ENCODE data around the gene CPA5. TPM values are rescaled to one million over a fixed set of nuclear protein-coding genes. Genes with fewer than 3 reads are reported as not detected.
A peak's percentile ranks its signal among the peaks of the same experiment; 100 is the strongest.

Gene CPA5
- total RNA-seq, 1 donor from 2014 or later = not detected

DNA sequence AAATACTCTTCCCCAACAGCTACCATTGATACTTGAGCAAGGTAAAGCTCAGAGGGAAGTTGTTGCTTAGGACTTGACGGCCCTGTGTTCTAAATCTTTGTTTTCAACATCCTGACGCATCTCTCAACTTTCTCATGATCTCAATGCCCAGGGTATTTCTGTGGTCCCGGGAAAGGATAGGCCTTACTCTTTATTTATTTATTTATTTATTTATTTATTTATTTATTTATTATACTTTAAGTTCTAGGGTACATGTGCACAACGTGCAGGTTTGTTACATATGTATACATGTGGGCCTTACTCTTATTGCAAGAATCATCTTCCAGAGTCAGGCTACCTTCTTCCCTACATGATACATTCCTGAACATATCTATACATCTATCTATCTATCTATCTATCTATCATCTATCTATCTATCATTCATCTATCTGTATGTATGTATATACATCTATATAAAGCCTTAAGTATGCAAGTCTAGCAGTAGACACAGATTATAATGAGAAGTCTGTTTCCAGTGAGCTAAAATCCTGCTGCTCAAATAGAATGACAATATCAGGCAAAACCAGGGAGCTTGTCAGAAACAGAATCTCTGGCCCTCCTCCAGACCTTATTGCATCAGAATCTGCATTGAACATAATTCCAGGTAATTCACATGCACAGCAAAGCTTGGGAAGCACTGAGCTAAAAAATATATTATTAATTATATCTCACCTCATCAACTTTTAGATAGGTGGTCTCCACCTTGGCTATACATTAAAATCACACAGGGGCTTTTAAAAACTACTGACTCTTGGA, 12.2 kb upstream of the CPA5 start:
- DNase-seq (ENCODE audit: low read depth) = no peak

DNA sequence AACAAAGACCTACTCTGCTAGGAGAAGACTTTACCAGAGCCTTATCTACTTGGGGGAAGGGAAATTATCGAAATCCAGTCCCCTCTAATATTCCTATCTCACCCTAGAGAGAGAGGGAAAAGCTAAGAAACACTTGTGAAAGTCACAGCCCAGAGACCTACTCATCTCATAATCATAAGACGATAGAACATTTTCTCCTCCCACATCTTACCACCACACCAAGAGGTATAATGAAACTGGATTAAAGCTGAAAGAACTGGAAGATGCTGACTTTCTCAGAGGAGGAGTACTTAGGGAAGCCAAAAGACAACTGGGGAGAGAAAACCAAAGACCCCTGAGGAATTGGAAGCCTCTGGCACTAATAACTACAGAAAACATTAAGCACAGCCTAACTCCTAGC, 10.8 kb upstream of the CPA5 start:
- no peak for DNase-seq (ENCODE audit: low read depth)

DNA sequence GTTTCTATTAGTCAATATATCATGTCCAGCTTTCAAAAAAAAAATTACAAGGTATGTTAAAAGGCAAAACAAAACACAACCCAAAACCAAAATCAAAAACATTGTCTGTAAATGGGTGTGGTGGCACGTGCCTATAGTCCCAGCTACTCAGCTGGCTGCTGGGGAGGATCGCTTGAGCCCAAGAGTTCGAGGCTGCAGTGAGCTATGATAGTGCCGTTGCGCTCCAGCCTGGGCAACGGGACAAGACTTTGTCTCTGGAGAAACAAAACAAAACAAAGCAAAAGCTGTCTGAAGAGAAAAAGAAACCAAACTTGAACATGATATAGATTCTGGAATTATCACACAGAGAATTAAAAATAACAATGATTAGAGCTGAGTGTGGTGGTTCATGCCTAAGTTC, 10.3 kb upstream of the CPA5 start:
- no peak for DNase-seq (ENCODE audit: low read depth)

DNA sequence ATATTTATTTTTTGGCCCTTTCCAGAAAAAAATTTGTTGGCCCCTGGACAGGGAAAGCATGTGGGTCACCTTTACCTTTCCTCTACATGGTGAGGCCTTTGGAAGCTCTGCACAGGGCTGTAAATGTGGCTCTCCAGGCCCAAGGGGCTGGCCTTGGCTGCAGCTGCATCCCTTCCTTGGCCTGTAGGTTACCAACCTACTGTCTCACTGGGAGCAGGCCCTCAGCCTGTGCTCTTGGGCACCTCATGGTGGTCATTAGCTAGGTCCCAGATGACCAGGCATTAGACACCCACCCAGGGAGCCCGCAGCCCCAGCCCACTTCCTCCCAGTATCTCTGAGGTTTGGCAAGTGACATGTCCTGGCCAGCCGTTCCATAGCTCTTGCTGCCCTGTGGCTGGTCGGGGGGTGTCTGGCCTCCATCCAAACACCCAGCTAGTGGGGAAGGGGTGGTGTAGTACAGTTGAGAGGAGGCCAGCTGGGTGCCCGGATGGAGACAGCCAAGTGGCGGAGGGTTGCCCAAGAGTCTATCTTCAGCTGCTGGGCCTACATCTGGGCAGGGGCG, 7.1 kb upstream of the CPA5 start:
- DNase-seq (ENCODE audit: low read depth) = no peak

DNA sequence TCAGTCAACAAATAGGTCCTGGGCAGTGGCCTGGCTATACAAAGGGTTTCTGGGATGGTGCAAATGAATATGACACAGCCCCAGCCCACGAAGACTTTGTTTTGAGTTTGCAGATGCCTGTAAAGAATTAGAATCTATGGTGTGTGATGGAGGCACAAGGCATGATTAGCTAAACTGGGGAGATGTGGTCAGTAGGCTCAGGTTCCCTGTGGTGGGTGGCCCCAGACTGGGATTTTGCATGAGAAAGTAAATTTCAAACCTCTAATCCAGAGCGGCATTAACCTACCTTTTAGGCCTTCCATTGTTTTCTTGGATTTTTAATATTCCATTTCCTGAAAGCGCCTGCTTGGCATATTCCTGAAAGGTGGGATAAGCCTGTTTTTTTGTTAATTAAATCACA, 6.4 kb upstream of the CPA5 start:
- no peak for DNase-seq (ENCODE audit: low read depth)

DNA sequence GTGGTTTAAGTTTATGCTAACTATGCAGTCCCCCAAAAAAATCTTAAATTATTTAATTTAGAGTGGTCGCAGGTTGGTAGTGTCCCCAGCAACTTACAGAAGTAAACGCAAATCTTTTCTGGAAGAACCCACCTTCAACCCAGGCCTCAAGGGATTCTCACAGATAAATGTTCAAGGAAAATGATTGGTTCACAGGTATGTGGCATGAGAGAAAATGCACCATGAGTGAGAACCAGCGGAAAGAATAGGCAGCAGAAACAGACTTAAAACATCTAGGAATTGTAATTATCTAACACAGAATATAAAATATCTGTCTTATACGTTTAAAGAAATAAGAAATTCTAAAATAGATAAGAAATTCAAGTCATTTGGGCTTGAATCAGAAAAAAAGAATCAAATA, 2.7 kb upstream of the CPA5 start:
- no peak for DNase-seq (ENCODE audit: low read depth)

DNA sequence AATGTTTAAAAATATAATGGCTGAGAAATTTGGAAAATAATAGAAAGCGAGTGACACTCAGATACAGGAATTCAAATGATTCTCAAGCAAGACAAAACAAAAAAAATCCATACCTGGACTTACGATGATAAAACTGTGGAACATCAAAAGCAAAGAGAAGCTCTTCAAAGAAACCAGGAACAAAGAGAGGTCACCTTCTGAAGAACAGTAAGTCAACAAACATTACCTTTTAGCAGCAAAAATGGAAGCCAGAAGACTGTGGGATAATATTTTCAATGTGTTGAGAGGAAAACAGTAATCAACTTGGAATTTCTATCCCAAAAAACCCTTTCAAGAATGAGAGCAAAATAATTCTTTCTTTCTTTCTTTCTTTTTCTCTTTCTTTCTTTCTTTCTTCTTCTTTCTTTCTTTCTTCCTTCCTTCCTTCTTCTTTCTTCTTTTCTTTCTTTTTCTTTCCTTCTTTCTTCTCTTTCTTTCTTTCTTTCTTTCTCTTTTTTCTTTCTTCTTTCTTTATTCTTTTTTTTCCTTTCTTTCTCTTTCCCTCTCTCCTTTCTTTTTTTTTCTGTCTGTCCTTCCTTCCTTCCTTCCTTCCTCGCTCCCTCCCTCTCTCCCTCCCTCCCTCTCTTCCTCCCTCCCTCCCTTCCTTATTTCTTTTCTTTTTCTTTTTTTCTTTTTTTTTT, 1.8 kb upstream of the CPA5 start:
- no peak for DNase-seq (ENCODE audit: low read depth)

DNA sequence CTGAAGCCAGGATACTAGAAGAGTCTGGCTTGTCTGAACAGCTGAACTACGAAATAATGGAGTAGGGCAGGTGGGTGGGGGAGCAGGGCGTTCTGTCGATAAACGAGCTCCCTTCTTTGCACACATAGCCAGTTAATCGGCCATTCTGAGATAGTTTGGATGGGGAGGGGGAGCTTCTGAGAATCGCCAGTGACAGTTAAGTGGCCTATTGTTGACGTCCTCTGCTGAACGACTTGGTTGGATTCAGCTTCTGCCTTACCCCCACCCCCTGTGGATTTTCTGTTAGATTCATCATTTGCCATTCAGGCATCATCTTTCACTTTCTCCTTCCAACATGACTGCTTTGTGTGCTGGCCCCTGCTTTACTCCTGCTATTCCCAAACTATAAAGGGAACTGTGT, 520 bp downstream of the CPA5 start:
- DNase-seq (ENCODE audit: low read depth) = no peak

DNA sequence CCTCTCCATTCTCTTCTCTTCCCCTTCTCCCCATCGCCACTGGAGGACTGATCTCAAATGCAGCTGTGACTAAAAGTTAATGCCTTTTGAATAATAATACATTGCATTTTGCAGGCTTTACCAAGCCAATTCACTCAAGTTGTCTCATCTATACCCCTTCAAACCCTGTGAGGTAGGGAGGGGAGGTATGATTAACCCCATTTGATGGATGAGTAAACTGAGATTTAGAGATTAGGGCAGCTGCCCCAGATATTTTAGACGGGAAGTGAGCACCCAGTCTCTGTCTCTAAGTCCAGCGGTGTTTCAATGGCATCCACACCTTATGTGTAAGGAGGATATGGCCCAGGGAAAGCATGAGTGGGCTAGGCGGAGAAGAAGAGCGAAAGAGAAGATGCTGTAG, 1.1 kb downstream of the CPA5 start:
- DNase-seq (ENCODE audit: low read depth) = no peak

DNA sequence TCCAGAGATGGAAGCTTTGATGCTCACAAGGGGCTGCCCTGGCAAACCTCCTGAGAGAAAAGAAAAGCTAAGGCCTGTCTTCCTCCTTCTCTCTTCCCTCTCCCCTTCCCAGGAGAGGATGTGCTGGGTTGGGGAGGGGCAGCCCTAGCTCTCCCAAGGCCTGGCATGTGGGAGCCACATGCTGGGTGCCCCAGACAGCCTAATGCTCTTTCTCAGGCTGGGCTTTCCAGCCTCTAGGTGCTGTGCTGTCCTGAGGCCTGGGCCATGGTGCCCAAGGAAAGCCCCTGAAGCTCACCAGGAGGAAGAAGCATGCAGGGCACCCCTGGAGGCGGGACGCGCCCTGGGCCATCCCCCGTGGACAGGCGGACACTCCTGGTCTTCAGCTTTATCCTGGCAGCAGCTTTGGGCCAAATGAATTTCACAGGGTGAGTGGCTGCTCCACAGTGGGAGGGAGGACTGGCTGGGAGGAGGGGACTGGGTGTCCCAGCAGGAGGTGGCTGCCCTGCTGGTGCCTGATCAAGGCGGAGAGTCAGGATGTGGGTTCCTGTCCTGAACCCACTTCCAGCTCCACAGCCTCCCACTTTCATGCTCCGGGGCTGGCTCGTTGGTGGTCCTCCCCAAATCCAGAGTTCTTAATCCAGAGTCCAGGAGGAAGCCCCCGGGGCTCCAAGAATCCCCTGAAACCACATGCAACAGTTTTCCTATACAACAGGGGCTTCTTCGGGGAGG, 1.7 kb downstream of the CPA5 start:
- DNase-seq (ENCODE audit: low read depth) = no peak

DNA sequence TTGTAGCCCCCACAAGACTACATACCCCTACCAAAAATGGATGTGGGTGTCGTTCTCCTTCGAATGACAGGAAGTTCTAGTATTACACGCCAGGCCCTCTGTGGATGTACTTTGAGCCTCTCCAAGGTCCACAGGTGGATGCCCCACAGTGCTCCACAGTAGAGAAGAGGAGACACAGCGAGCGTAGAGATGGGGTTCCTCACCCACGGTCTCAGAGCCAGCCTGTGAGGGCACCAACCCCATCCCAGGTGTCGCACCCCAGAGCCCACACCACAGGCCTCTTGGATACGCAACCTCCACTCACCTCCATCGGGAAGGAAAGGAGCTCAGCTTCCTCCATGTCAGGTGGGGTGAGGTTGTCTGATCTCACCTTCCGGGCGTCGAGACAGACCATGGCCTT, 2.3 kb downstream of the CPA5 start:
- no peak for DNase-seq (ENCODE audit: low read depth)

DNA sequence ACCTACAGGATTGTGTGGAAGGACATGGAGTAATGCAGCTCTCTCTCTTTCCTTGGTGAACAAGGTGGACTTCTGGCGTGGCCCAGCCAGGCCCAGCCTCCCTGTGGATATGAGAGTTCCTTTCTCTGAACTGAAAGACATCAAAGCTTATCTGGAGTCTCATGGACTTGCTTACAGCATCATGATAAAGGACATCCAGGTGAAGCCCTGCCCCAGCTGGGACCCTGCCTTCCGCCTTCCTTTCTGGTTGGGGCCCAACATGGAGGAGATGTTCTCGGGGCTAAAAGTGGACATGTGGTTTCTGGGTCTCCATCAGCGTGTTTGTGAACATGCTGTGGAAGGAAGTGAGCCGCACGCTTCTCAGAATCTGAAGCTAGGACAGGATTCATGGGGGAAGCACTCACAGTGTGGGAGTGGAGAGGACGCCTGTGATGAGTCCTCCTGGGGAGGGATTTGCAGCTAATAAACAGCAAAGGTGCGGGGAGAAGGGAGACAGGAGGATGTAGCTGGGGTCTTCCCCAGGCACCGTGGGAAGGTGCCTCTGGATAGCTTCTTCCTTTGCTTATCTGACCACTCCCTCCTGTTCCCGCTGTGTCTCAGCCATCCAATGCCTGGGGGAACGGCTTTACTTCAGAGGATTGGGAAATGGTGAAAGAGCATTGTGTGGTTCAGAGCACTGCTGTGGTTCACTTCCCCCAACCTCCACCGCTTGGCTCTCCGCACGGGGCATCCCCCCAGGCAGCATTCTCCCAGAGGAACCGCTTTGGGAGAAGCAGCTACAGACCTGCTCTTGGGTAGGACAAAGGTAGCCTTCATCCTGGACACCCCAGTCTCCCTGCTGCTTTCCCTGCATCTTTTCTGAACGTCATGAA, 5.5 kb downstream of the CPA5 start:
- DNase-seq (ENCODE audit: low read depth) = peak; percentile 85

DNA sequence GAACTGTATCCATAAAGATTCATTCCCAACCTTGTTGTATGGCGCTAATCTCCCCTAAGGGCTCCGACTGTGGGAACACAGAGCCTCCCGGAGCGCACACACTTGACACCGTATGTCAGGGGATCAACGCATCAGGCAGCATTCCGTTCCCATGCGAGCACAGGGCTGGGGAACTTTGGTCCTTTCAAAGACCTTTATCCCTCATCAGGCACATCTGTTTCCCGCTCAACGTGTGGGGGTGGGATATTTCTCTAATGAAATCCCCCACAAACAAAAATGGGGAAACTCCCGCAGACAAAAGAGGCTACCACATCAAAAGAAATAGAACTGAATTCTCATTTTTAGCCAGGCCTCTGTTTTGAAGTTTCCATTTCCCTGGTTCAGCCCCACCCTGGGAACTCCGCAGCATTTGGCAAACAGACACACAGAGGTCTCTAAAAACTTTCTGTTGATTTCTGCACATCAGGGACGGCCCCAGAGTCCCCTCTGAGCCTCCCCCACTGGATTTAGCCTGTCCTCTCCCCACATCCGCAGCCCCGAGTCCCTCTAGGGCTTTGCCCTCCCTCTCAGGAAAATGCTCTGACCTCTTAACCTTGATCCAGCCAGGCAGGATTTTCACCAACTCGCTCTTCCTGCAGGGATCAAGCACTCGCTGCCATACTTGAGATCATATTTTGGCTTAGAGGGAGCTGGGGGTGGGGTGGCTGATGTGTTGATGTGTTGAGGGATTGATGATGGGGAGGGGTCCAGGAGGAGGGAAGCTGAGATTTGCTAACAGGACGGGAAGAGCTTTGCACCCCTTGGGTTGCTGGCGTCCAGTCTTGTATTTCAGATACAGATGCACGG, 6.6 kb downstream of the CPA5 start:
- no peak for DNase-seq (ENCODE audit: low read depth)

DNA sequence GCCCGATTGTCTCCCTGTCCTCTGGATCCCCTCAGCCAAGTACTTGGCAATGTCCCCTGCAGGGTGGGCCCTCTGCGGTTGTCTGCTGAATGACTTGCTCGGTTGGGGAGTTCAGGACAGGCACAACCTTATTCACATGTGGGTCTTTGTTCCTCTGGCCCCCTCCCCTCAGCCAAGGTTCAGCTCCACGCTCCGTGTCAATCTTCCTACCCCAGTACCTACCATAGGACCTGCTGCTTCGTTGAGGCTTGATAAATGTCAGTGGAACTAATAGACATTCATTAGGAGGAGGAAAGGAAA, 7.1 kb downstream of the CPA5 start:
- no peak for DNase-seq (ENCODE audit: low read depth)

DNA sequence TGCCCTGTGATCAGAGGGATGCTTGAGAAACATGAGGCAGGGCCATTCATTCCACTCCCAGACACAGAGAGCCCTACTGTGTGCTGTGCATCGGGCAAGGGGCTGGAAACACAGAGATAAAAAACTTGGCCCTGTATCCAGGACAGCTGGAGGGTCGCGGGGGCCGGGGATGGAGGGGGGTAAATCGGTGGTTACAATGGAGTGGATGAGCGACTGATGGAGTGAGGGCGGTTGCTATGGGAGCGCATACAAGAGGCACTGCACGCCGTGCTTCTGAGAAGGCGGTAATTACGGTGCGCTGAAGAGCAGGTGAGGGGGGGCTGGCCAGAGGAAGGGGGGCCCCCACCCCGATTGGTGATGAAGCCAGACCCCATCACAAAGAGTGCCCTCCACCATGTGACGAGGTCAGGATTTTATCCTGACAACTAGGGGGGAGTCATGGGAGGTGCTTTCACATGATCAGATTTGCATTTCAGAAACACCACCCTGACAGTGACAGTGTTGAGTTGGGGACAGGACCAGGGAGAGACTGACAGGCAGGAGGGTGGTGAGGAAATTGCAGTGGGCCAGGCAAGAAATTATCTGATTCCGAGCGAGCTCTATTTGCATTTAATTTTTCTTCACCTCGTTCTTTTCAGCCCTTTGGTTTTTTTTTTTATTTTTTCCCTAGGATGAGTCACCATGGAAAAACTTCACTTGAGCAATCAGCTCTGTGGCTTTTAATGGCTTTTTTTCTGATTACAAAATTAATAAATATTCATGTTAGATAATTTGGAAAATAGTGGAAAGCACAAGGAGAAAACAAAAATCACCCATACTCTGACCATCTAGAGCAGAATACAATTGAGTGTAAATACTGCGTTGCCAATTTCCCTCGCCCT, 7.8 kb downstream of the CPA5 start:
- peak; percentile 79 for DNase-seq (ENCODE audit: low read depth)

DNA sequence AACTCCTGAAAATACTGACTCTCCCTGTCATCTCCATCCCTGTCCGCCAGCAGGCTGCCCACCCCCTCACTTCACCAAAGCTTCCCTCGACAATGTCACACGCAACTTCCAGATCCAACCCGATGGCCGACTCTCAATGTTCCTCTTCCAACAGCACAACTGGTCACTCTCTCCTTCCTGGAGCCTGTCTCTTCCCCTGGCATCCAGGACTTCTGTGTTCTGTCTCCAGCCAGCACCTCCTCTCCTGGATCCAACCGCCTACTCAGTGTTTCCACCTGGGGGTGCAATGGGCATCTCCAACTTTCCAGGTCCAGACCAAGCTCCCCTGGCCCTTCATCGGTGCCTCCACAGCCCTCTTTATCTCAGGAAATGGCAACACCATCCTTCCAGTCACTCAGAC, 8.6 kb downstream of the CPA5 start:
- no peak for DNase-seq (ENCODE audit: low read depth)

DNA sequence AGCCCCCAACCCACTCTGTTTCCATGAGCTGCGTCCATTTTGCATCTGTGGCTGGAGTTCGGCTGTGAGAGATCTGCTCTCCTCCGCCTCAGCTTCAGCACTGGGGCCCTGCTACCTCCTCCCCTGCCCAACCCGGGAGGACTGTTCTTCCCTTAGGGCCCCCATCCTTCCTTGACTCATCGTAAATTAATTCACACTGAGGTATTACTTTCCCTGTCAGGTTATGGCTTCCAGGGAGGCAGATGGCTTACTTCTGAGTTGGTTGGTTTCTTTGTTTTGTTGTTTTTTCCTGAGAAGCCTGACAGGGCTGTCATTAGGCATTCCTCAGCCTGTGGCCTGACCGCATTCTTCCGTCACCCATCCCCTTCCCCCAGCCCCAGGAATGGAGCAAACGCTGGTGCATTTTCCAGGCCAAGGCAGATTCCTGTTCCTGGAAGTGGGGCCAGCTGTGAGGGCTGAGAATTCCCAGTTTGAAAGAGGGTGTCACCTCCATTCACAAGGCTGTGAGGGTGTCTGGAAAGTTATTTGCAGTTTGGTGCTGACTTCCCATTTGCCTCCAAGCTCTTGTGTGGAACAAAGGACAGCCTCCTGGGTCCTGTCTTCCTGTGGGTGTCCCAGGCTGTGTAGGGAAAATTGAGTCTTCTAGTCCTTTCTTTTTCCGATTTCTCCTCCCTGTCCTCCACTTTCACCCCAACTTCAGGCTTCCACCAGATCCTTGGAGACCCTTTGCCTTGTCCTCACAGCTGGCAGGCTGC, 11.7 kb downstream of the CPA5 start:
- DNase-seq (ENCODE audit: low read depth) = peak; percentile 99

DNA sequence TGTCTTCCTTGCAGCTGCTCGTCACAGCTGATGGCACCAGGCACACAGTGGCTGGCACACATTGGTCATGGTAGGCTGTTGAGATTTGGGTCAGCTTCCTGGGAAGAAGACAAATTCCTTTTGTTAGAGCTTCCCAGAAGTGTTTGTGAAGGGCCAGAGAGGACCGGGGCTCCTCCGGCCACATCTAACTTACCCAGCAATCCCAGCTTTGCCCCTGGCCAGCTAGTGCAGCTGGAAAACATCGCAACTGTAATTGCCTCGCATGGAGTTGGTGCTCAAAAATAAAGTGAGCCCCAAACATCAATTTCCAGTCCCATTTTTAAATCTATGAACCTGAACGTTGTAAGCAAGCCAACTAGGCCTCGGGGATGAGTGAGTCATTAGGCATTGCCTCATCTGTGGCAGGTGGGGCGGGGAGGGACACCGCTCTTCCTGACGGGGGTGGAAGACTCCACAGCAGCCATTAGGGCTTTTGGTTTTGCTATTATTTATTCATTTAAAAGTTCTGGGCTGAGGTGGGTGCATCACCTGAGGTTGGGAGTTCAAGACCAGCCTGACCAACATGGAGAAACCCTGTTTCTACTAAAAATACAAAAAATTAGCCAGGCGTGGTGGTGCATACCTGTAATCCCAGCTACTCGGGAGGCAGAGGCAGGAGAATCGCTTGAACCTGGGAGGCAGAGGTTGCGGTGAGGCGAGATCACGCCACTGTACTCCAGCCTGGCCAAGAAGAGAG, 12.4 kb downstream of the CPA5 start:
- peak; percentile 95 for DNase-seq (ENCODE audit: low read depth)
